Stimulated activated CD4-positive, alpha-beta T cell treated with anti-CD3 and anti-CD28 coated beads, TNF-alpha, amount 100 ng/mL, for 48 hours (primary cell): ENCODE data around the gene SPACA5B.
"Not testable (repeated sequence)": the region's sequence is repeated elsewhere in the genome, so short reads cannot be mapped to it uniquely, and the experiment has no call there.

Experiments used
- DNase-seq, 3 donors: peaks; one replicate each; pipeline ENCODE4 v3.0.0-alpha.2; 2020; ENCODE audit warnings: low read depth in 3 of 3

SPACA5B gene

DNA sequence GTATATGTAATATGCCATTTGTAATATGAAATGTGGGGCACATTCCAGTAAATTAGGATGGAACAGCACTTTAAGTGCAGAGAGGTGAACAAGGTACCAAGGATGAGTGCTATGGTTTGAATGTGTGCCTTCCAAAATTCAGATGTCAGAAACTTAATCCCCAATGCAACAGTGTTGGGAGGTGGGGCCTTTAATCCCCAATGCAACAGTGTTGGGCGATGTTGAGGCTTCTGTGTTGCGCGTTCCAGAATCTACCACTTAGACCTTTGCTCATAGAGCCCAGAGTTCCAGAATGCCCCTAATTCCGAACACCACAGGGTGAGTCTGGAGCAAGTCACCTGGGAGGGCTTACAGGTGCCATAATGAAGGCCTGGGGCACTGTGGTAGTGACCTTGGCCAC, at the start of gene SPACA5B:
Gene SPACA5B (plus strand): TSS at position 301 of the 400 bp plus-strand sequence. CDS start 62 bp downstream, at position 363.
- DNase-seq: not testable (repeated sequence)

DNA sequence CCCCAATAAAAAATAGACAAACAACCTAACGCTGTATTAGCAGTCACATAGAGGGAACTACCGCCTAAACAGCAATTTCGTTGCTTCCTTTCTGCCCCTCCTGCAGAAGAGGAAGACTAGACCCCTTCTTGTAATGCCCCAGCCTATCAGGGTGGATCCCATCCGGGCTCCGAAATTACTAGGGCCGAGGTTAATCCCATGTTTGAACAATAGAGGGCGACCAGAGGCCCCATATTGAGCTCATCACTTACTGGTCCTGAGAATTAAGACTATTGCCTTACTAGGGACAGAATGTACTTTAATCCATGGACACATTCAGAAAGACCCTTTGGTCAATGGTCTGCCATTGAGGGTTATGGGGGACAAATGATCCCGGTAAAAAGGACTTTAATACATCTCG, 47.2 kb upstream of the SPACA5B start:
- peak in 2 of 3 donors; percentile 4 to 20 for DNase-seq

DNA sequence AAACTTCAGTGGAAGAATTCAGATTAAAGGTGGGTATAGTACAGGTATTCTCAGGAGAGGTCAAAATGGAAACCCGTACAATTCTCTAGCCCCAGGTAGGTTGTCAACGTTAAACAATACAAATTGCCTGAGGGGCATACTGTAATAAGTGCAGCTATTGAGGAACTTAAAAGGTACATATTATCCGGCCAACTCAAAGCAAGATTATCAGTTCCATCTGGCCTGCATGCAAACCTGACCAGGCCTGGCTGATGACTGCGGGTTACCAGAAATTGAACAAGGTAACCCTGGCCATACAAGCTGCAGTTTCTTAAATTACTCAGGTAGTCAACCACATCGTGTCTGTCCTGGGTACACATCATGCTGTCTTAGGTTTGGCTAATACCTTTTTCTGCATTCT, 46.7 kb upstream of the SPACA5B start:
- DNase-seq: no peak

DNA sequence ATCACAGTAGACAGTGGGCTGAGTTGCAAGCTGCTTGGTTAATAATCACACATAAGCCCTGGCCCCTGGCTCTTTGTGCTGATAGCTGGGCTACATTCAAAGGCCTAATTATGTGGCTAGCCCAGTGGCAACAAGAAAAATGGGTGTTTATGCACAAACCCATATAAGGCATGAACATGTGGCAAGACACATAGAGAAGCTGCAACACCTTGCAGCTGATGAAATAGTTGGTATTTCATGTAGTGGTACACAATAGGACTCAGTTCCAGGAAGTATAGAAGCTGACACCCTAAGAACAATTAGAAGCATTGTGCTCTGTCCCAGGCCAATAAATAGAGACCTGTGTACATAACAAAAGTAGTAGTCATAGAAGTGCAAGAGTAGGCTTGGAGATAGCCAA, 44.3 kb upstream of the SPACA5B start:
- DNase-seq: no peak

DNA sequence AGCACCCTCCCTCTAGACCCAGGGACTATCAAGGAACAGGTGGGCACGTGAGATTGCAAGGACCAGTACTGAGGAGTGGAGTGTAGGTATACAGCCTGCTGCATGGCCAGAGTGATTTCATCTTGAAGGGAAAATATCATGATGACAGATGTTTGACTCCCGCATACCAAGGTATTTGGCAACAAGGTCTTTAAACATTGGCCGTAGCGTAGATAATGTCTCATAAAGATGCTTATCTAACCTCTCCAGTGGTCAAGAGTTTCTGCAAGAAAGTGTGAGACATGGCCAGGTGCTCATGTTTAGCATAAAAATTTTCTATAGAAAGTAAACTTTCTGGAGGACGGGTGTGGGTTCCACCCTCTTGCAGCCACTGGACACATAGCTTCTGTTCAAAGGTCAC, 40.3 kb upstream of the SPACA5B start:
- DNase-seq: no peak

DNA sequence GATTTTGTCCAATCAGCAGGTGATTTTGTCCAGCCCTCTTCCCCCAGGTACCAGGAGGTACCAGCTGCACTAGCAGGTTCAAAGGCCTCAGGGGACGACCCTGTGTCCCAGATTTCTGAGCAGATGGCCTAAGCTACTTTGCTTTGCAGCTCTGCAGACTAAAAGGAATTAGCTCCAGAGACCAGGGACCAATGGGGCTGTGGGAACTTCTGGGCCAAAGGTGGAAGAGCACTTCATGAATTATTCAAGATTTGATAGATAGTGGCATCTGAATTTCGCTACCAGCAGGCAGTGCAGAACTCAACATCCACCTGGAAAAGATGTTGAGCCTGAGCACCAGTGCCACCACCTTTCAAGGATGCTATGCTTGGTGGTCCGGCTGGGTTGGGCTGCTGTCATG, 37.9 kb upstream of the SPACA5B start:
- DNase-seq: not testable (repeated sequence)

DNA sequence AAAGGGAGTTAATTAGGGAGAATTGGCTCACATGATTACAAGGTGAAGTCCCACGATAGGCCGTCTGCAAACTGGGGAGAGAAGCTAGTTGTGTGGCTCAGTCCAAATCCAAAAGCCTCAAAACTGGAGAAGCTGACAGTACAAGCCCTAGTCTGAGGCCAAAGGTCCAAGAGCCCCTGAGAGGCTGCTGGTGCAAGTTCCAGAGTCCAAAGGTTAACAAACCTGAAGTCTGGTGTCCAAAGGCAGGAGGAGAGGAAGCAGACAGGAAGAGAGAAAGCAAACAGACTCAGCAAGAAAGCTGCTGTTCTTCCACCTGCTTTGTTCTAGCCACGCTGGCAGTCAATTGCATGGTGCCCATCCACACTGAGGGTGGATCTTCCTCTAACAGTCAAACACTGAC, 29.0 kb upstream of the SPACA5B start:
- DNase-seq: no peak

DNA sequence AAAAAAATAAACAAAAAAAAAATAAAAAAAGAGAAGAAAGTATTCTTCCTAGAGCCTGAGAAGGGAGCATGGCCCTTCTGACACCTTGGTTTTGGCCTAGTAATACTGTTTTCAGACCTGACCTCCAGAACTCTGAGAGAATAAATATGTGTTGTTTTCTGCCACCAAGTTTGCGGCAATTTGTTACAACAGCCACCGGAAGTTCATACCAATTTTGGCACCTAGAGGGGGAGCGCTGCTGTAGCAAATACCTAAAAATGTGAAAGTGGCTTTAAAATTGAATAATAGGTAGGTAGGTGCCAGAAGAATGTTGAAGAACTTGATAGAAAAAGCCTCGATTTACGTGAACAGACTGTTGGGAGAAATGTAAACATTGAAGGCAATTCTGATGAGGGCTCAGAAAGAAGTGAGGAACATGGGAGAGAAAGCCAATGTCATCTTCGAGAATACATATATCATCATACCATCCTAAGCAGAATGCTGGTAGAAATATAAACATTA, 27.5 kb upstream of the SPACA5B start:
- no peak for DNase-seq

DNA sequence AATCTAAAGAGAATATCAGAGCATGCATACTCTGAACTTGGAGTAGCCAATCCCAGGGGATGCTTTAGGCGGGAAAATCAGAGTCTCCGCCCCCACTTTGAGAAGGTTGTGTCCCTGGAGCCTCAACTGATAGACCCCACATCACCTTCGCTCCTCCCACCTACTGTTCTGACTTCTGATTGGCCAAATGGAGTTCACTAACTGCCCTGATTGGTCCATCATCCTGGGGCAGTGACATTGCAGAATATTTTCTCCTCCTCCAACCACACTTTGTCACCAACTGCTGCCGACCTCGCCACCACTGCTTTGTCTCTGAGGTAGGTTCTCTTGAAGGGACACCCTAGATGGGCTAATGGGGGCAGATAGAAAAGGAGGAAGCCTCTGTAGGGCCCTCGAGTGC, 22.7 kb upstream of the SPACA5B start:
- no peak for DNase-seq

DNA sequence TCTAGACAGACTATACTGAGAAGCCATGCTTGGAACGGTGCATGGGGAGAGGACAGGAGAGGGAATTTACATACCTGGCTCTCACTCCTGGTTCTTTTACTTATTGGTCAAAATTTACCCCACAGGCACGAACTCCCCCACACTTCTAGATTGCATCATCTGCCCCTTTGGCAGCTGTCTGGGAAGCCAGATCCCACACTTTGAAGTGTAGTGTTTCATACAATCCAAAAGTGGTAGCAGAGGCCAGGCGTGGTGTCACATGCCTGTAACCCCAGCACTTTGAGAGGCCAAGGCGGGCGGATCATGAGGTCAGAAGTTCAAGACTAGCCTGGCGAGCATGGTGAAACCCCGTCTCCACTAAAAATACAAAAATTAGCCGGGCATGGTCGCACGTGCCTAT, 5.1 kb upstream of the SPACA5B start:
- DNase-seq: not testable (repeated sequence)

DNA sequence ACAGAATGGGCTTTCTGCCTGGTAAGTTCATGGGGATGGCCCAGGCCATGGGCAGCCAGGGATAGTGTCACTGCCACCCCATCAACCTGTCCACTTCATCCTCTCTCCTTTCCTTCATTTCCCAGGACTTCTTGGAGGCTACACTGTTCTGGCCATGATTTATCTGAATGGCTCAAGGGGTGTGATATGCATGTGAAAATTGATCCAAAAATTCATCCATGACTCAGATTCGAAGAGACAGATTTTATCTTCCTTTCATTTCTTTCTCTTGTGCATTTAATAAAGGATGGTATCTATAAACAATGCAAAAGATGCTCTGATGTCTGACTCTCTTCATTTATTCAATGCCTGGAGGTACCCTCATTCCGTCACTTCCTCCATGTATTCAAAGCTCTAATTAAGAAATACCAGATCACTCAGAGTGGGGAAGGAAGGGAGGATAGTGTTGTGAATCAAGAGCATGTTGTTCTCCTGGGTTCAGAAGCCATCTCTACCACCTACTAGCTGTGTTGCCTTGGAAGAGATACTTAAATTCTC, 1.9 kb downstream of the SPACA5B start:
- not testable (repeated sequence) for DNase-seq

DNA sequence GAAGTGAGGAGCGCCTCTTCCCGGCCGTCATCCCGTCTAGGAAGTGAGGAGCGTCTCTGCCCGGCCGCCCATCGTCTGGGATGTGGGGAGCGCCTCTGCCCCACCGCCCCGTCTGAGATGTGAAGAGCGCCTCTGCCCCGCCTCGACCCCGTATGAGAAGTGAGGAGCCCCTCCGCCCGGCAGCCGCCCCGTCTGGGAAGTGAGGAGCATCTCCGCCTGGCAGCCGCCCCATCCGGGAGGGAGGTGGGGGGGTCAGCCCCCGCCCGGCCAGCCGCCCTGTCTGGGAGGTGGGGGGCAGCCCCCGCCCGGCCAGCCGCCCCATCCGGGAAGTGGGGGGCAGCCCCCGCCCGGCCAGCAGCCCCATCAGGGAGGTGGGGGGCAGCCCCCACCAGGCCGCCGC, 8.7 kb downstream of the SPACA5B start:
- DNase-seq: not testable (repeated sequence)

DNA sequence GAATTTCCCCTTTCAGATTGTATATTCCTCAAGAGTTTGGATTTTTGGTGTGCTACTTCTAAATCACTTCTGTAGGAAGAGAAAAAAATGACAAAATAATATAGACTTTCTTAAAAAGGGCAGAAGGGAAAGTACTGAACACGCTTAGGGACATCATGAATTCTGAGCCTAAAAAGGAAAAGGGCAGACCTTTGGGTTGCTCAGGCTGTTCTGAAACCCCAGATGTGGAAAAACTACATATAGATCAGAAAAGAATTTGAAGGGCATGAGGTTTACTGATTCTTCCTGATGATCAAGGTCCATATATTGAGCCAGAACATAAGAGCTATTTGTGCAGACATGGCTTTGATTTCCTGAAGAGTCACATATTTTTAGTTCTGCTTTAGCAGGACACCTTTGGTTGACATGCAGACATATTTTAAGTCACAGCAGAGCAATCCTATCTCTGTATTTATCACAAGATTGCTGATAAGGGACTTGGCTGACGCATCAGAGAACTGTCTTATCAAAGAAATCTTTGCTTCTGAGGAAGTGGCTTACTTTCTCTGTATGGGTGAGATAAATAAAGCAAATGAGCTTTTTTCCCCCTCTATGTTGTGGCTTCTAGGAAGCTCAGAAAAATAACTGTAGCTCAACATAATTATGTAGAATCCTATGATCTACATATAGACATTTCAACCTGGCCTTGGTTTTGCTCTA, 11.5 kb downstream of the SPACA5B start:
- DNase-seq: not testable (repeated sequence)

DNA sequence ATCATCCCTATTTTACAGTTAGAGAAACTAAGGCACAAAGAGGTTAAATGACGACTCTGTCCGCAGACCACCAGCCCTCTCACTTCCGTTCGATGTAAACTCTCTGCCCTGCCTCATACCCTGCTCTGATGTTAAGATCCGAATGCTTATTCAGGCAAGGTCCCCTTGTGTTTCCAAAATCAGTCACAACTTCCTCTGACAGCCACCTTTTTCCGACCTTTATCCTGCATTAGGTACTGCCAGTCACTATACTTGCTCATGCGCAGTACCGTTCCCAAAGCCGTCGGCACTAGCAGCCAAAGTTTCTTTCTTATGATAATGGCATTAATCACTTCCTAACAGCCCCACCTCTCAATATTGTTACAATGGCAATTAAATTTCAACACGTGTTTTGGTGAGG, 12.3 kb downstream of the SPACA5B start:
- peak; percentile 1 to 41 (median 5) for DNase-seq

DNA sequence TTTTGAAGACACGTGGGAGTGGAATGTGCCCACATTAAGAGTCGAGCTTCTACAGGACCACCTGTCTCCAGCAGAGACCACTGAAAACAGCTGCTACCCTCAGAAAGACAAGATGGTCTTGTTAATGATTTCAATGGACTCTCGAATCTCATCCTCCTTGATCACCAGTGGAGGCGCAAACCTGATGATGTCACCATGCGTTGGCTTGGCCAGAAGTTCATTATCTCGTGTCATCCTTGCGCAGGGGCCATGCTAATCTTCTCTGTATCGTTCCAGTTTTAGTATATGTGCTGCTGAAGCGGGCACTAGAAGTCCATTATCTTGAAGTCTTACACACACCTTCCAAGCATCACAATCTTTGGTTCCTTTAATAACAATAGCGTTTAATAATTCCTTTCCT, 23.3 kb downstream of the SPACA5B start:
- DNase-seq: no peak

DNA sequence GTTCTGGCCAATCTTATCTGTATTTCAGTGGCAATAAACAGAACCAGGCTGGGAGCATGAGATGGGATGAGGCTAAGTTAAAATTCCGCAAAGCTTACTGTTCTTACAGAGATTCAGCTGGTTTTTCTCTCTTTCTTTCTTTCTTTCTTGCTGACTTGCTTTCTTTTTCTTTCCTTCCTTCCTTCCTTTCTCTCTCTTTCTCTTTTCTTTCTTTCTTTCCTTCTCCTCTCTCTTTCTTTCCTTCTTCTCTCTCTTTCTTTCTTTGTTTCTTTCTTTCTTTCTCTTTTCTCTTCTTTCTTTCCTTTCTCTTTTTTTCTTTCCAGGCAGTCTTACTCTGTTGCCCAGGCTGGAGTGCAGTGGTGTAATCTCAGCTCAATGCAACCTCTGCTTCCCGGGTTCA, 24.4 kb downstream of the SPACA5B start:
- DNase-seq: no peak

DNA sequence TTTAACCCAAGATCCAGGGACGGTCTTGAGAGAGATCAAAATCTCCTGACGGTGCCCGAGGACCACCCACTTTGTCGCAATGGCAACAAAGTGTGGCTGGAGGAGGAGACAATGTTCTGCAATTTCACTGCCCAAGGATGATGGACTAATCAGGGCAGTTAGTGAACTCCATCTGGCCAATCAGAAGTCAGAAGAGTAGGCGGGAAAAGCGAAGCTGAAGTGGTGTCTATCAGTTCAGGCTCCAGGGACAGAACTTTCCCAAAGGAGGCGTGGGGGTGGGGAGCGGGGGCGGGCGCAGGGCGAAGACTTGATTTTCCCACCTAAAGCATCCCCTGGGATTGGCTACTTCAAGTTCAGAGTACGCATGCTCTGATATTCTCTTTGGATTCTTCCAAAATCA, 25.6 kb downstream of the SPACA5B start:
- no peak for DNase-seq

DNA sequence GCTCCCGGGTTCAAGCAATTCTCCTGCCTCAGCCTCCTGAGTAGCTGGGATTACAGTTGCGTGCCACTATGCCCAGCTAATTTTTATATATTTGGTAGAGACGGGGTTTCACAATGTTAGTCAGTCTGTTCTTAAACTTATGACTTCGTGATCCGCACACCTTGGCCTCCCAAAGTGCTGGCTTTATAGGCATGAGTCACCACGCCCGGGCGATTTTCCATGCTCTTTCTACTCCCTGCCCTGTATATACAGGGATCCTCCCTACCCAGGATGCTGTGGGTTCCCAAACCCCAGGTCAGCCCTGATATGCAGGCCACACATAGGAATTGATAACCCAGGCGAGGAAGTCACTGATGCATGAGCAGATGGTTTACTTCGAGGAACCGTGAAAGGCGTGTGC, 34.8 kb downstream of the SPACA5B start:
- DNase-seq: no peak

DNA sequence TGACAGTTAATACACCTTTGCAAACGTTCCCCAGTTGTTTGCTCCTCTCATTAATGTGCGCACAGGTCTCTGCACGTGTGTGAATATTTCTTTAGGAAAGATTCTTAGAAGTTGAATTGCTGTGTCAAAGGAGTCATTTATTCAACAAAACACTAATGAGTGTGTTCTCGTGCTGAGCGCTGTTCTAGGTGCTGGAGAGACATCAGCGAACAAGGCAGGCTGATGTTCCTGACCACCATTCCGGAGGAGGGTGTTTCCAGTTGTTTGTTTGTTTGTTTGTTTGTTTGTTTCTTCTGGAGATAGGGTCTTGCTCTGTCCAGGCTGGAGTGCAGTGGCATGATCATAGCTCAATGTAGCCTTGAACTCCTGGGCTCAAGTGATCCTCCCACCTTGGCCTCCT, 35.9 kb downstream of the SPACA5B start:
- not testable (repeated sequence) for DNase-seq

DNA sequence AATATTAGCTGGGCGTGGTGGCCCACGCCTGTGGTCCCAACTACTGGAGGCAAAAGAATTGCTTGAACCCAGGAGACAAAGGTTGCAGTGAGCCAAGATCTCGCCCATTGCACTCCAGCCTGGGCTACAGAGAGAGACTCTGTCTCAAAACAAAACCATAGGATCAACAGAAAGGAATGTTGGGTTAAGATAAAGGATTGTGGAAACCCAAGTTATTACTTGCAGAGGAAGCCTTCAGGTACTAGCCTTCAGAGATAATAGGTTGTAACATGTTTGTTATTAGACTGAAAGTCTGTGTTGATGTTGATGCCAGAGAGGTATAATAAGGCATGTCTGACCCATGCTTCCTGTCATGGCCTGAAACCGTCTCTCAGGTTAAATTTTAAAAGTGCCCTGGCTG, 49.3 kb downstream of the SPACA5B start:
- DNase-seq: no peak

DNA sequence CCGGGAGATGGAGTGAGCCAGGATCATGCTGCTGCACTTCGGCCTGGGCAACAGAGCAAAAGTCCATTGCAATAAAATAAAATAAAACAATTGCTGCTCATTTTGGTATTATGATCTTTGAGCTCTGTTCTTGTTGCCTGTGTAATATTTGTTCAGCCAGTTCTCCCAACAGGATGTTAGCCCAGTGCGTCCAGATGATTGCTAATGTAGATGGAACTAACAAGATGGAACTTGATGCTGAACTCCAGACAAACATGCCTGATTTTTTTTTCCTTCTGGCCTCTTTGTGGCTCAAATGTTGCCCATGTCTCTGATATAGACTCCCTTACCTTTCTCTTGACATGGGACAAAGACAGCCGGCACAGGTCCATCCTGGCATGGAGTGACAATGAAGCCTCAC, 50.4 kb downstream of the SPACA5B start:
- no peak for DNase-seq

DNA sequence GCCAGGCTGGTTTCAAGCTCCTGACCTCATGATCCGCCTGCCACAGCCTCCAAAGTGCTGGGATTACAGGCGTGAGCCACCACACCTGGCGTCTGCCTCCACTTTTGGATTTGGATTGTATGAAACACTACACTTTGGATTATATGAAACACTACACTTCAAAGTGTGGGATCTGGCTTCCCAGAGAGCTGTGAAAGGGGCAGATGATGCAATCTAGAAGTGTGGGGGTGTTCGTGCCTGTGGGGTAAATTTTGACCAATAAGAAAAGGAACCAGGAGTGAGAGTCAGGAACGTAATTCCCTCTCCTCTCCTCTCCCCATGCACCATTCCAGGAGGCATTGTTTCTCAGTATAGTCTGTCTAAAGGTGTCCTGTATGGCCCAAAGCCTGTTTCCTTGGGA, 51.5 kb downstream of the SPACA5B start:
- not testable (repeated sequence) for DNase-seq
